Measurements from ENCODE around the gene DRGX.

DNA sequence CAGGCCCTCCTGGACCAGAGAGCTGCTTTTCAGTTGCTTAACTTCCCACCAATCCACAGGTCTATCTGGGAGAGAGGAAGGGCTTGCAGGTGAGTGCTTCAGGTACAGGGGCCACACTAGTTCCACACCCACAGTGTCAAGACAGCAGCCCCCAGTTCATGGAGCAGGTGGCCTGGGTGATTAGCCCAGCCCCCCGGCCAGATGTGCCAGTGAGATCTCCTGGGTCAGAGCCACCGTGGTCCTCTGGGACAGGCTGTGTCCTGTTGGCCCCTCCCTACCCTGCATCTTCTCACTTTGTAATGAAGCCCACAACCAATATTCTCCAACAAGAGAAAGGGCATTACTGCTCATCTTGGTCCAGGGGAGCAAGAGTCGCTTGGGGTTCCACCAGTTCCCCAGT is 30.6 kb downstream of the DRGX start:
- TF ChIP-seq POLR2A (IDR thresholded peaks at IDR 0.05; ENCODE audit: low read length) (no peak), GATA1 (IDR thresholded peaks at IDR 0.05; ENCODE audit: low read depth, low read length) (no peak)
